Naive thymus-derived CD4-positive, alpha-beta T cell (primary cell): ENCODE results near the gene SLC1A4. TPM values are rescaled to one million over a fixed set of nuclear protein-coding genes. Genes with fewer than 3 reads are reported as not detected.

ENCODE experiments used
- ATAC-seq: fragments of 150-1000 bp; cut with Tn5 transposase; 2 replicates; pipeline ENCODE4 v1.10.0; 2021; ENCODE audit warnings: mild to moderate bottlenecking, moderate library complexity
- CTCF ChIA-PET: fragments of 350-600 bp; sonication (Branson Sonifier 250); formaldehyde crosslinking; loops from one replicate; lab custom pipeline; 2021; ENCODE audit warnings: antibody characterized with exemption; lab: Charles Lee
- POLR2A ChIA-PET: fragments of 350-600 bp; sonication (Branson Sonifier 250); formaldehyde crosslinking; loops from one replicate; lab custom pipeline; 2021; ENCODE audit warnings: antibody characterized with exemption, inconsistent platforms; lab: Charles Lee
- DNase-seq, 9 donors: peaks; one replicate each; pipeline versions ENCODE4 v3.0.0 to v3.0.0-alpha.2; 2020 to 2022; ENCODE audit warnings: mixed read lengths in 1 of 9
- H3K27ac ChIP-seq: one replicate; pipeline ENCODE4 v1.7.0; 2013; ENCODE audit warnings: mild to moderate bottlenecking, low read depth, low read length, moderate library complexity
- H3K27me3 ChIP-seq, 2 donors: one replicate each; pipeline ENCODE4 v1.7.0; 2013; ENCODE audit warnings: low read length in 2 of 2, mild to moderate bottlenecking in 2 of 2, moderate library complexity in 2 of 2; ENCODE audit not compliant: control insufficient read depth in 2 of 2, insufficient read depth in 2 of 2
- H3K36me3 ChIP-seq, 3 experiments: 1 replicate in 2 of 3; 2 replicates in 1 of 3; pipeline ENCODE4 v1.7.0; 2013; ENCODE audit warnings: low read length in 3 of 3, mild to moderate bottlenecking in 3 of 3, moderate library complexity in 1 of 3; ENCODE audit not compliant: insufficient read depth in 3 of 3, control insufficient read depth in 2 of 3
- H3K4me1 ChIP-seq, 2 donors: one replicate each; pipeline ENCODE4 v1.7.0; 2013; ENCODE audit warnings: low read length in 2 of 2, mild to moderate bottlenecking in 2 of 2, moderate library complexity in 1 of 2; ENCODE audit not compliant: control insufficient read depth in 2 of 2, insufficient read depth in 2 of 2
- H3K4me3 ChIP-seq: 2 replicates; pipeline ENCODE4 v1.7.0; 2013; ENCODE audit warnings: mild to moderate bottlenecking, low read length
- H3K9me3 ChIP-seq, 3 experiments: 1 replicate in 2 of 3; 2 replicates in 1 of 3; pipeline ENCODE4 v1.7.0; 2013; ENCODE audit warnings: low read length in 3 of 3; ENCODE audit not compliant: control insufficient read depth in 2 of 3
- H3K27ac Mint-ChIP-seq, 9 donors: one replicate each; pipeline ENCODE4 v1.8.0; 2020 to 2022; ENCODE audit warnings: mixed read lengths in 9 of 9, mild to moderate bottlenecking in 8 of 9, moderate library complexity in 5 of 9, inconsistent platforms in 2 of 9
- H3K27me3 Mint-ChIP-seq, 5 donors: one replicate each; pipeline ENCODE4 v1.8.0; 2021 to 2022; ENCODE audit warnings: mixed read lengths in 5 of 5, mild to moderate bottlenecking in 1 of 5
- H3K36me3 Mint-ChIP-seq, 5 donors: one replicate each; pipeline ENCODE4 v1.8.0; 2020 to 2022; ENCODE audit warnings: mixed read lengths in 5 of 5, mild to moderate bottlenecking in 3 of 5, inconsistent platforms in 1 of 5
- H3K4me1 Mint-ChIP-seq, 7 donors: one replicate each; pipeline ENCODE4 v1.8.0; 2020 to 2022; ENCODE audit warnings: mixed read lengths in 7 of 7, mild to moderate bottlenecking in 3 of 7, inconsistent platforms in 1 of 7
- H3K4me3 Mint-ChIP-seq, 10 donors: one replicate each; pipeline ENCODE4 v1.8.0; 2020 to 2022; ENCODE audit warnings: mild to moderate bottlenecking in 10 of 10, mixed read lengths in 10 of 10, moderate library complexity in 6 of 10, inconsistent platforms in 2 of 10
- H3K9me3 Mint-ChIP-seq, 11 donors: one replicate each; pipeline ENCODE4 v1.8.0; 2020 to 2022; ENCODE audit warnings: mixed read lengths in 11 of 11, mild to moderate bottlenecking in 4 of 11, inconsistent platforms in 1 of 11, moderate library complexity in 1 of 11
- intact Hi-C, 2 donors: fragments of 100-400 bp; cut with micrococcal nuclease; formaldehyde crosslinking; loops; one replicate each; pipeline ENCODE4 v1.15.1; 2023
- polyA plus RNA-seq, 2 donors: library from polyadenylated mRNA; unstranded; fragments of 300-500 nt; fragmentation: Illumina TruSeq; gene quantifications; one replicate each; pipeline ENCODE4 v1.2.3, GENCODE V29; 2021
- total RNA-seq, 6 experiments: library from RNA in 5 of 6; stranded (reverse) in 5 of 6; gene quantifications; 1 replicate in 5 of 6; 2 replicates in 1 of 6; pipeline ENCODE4 v1.2.3 and lab custom pipeline; 2021 to 2026

The SLC1A4 gene
- total and polyA plus RNA-seq, 7 experiments from 2014 or later, result 0.33 to 34.5 (median 1.8) TPM; not detected in 1

DNA sequence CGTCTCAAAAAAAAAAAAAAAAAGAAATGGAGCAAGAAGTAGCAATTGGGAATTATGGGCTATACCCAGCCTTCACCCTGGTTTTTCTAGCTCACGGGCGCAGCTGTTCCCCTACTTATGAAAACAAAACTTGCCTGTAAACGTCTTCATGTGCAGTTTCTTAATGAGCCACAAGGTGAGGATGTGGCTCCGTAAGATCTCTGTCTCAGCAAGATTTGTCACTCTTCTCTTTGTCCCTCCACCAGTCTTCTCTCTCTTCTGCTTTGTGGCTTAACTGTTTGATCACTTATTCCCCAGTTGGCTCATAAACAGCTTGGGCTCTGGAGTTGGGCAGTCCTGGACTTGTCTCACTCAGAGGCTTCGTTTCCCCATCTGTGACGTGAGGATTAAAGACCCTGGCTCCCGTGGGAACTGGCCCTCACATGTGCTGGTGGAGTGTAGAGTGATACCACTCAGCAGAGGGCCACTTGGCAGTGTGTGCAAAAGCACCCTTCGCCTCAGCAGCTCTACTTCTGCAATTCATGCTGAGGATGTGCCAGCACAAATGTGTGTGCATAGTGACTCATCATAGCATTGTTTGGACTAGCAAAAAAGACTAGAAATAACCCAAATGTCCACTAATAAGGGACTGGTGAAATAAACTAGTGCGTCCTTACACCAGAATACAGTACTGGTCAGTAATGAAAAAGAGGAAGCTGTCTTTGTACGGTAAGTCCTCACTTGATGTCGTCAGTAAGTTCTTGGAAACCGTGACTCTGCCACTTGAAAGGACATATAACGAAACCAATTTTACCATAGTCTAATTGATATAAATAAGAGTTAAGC, 75.7 kb downstream of the SLC1A4 start:
- CTCF ChIA-PET, result interaction anchor here (0.6 to 2.6 kb wide), 17 partner anchors 8 to 506 kb away, joined by 3 to 12 read pairs (median 4); partner anchors contain the start of gene RAB1A
- Histone ChIP-seq H3K4me3 (no peak overlapping the region), H3K36me3 (peaks cover 0 to 8% (median 0%) of the 10 kb centered on the region in 3 experiments), H3K27ac (no peak overlapping the region), H3K9me3 (no peaks in the 10 kb centered on the region), H3K27me3 (no peaks in the 10 kb centered on the region), H3K4me1 (peaks cover 0 to 25% of the 10 kb centered on the region in 2 donors)
- DNase-seq (peak in 7 of 9 donors; percentile 43 to 72 (median 56)), ATAC-seq (peak; percentile 83)
- Mint-ChIP-seq H3K27me3 (no peaks in the 10 kb centered on the region), H3K27ac (peak overlapping the region in 6 of 9 donors; percentile 5 to 77 (median 40)), H3K9me3 (peaks cover 0 to 1% (median 0%) of the 10 kb centered on the region in 11 donors), H3K4me1 (peaks cover 21 to 65% (median 52%) of the 10 kb centered on the region in 7 donors), H3K4me3 (peak overlapping the region in 3 of 10 donors; percentile 3 to 41 (median 6)), H3K36me3 (no peaks in the 10 kb centered on the region)
- POLR2A ChIA-PET, result interaction anchor here (0.6 to 1.7 kb wide), 4 partner anchors 9 to 351 kb away, joined by 3 to 8 read pairs (median 4); partner anchors contain the start of gene CEP68
- intact Hi-C loops, result loop anchor here (1.0 to 2.0 kb wide), 9 partner anchors 9 to 508 kb away; partner anchors contain the start of genes RAB1A (in 2 of the 2), ACTR2 (in 1 of the 2) and CEP68 (in 1 of the 2)

DNA sequence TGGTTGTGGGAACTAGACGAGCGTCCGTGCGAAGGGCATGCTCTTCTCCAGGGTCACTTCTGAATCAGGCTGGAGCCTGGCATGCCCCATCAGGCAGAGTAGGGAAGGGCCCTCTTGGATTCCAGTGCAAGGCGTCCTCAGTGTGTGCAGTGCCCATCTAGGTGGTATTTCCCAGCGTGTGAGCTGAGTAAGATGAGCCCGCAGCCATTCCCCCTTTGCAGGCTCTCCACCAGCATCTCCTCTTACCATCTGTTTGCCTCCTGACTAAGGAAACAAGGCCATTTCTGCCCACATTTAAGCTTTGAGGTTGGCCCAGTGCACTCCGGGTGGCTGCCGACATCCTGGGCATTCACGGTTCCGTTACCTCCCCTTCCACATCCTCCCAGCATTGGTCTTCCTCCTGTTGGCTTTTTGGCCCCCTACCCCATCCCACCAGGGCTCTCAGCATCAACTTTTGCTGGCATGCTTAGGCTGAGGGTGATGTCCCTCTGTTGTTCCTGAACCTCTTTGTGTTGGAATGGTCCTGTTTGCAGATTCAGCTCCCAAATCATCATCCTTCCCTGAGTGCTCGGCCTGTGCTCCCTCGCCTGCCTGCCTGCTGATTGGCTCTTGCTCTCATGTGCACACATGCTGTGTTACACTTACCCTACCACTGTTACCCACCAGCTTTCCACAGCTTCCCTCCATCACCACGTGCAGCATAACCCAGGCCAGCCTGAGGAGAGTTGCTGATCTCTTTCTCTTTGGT, 78.8 kb downstream of the SLC1A4 start:
- H3K4me3 ChIP-seq, result no peak overlapping the region
- Mint-ChIP-seq H3K27me3 (no peaks in the 10 kb centered on the region), H3K9me3 (no peaks in the 10 kb centered on the region), H3K36me3 (peaks cover 0 to 12% (median 0%) of the 10 kb centered on the region in 5 donors), H3K4me1 (peaks cover 21 to 49% (median 38%) of the 10 kb centered on the region in 7 donors), H3K4me3 (peak overlapping the region in 8 of 10 donors; percentile 1 to 72 (median 56)), H3K27ac (peak overlapping the region; percentile 44 to 95 (median 85))
- H3K36me3 ChIP-seq, result peaks cover 0 to 38% (median 6%) of the 10 kb centered on the region in 3 experiments
- POLR2A ChIA-PET, result interaction anchor here (1.1 to 2.3 kb wide), 3 partner anchors 10 to 62 kb away, joined by 3 to 16 read pairs (median 5); partner anchors contain the start of gene RAB1A
- no peak overlapping the region for H3K27ac ChIP-seq
- no peak for ATAC-seq
- DNase-seq, result peak in 2 of 9 donors; percentile 11 to 20
- H3K27me3 ChIP-seq, result no peaks in the 10 kb centered on the region
- H3K9me3 ChIP-seq, result no peaks in the 10 kb centered on the region
- CTCF ChIA-PET, result interaction anchor here (0.7 to 0.8 kb wide), 2 partner anchors 28 to 150 kb away, joined by 3 read pairs; no protein-coding TSS in a partner anchor
- intact Hi-C loops, result loop anchor here in 1 of 2 donors (1.0 kb wide), 1 partner anchor 11 kb away; no protein-coding TSS in a partner anchor
- peaks cover 0 to 25% of the 10 kb centered on the region in 2 donors for H3K4me1 ChIP-seq

DNA sequence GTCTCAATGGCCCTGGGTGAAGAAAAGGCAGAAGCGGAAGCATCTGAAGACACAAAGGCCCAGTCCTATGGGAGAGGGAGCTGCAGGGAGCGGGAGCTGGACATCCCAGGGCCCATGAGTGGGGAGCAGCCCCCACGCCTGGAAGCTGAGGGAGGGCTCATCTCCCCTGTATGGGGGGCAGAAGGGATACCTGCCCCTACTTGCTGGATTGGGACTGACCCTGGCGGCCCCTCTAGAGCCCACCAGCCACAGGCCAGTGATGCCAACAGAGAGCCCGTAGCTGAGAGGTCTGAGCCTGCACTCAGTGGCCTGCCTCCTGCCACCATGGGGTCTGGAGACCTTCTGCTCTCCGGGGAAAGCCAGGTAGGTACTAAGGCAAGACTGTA, 80.2 kb downstream of the SLC1A4 start:
- Histone ChIP-seq H3K36me3 (peaks cover 0 to 52% (median 9%) of the 10 kb centered on the region in 3 experiments), H3K27ac (no peak overlapping the region), H3K27me3 (no peaks in the 10 kb centered on the region), H3K4me3 (no peak overlapping the region), H3K4me1 (peaks cover 0 to 25% of the 10 kb centered on the region in 2 donors), H3K9me3 (no peaks in the 10 kb centered on the region)
- Mint-ChIP-seq H3K4me3 (no peak overlapping the region), H3K36me3 (peaks cover 0 to 20% (median 0%) of the 10 kb centered on the region in 5 donors), H3K4me1 (peaks cover 19 to 35% (median 26%) of the 10 kb centered on the region in 7 donors), H3K27ac (peak overlapping the region in 5 of 9 donors; percentile 51 to 91 (median 59)), H3K27me3 (no peaks in the 10 kb centered on the region), H3K9me3 (no peaks in the 10 kb centered on the region)
- CTCF ChIA-PET, result no interaction called here
- POLR2A ChIA-PET, result no interaction called here
- ATAC-seq (no peak), DNase-seq (no peak)
- intact Hi-C loops, result no loop called here

DNA sequence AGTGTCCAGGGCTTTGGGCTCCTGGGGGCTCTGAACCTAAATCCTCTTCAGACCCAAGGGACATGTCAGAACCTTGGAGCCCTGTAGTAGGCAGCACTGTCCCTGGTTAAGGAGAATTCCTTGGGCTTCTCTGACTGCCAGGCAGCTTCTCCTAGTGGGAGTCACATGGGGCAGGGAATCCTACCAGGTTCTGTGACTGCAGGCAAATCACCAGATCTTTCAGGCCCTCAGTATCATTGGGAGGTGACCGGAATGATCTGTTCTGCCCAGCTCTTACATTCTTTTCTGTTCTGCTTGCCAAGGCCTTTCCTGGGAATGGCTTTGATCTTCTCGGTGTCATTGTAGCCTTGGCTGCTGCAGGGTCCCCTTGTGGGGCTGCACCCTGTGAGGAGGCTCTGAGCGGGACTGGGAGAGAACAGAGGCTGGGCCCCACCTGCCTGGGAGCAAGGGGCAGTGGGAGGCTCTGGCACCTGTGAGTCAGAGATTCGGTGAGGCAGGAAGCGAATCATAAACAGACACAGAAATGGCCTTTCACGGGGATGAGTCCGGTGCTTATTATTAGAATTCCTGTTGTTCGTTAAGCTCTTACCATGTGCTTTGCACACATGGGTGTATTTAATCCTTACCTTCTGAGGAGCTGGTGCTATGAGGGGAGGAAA, 81.1 kb downstream of the SLC1A4 start:
- H3K36me3 Mint-ChIP-seq, result peaks cover 0 to 20% (median 0%) of the 10 kb centered on the region in 5 donors
- ChIA-PET CTCF (interaction anchor here (0.9 to 1.0 kb wide), 2 partner anchors 32 to 153 kb away, joined by 3 read pairs; no protein-coding TSS in a partner anchor), POLR2A (no interaction called here)
- ATAC-seq (no peak), DNase-seq (no peak)
- Histone ChIP-seq H3K4me1 (peaks cover 0 to 20% of the 10 kb centered on the region in 2 donors), H3K36me3 (peaks cover 0 to 59% (median 9%) of the 10 kb centered on the region in 3 experiments), H3K4me3 (no peak overlapping the region), H3K27me3 (no peaks in the 10 kb centered on the region), H3K9me3 (no peaks in the 10 kb centered on the region), H3K27ac (no peak overlapping the region)
- intact Hi-C loops, result no loop called here
- H3K27ac Mint-ChIP-seq, result peak overlapping the region in 6 of 9 donors; percentile 38 to 81 (median 61)
- no peak overlapping the region for H3K4me3 Mint-ChIP-seq
- peaks cover 13 to 26% (median 20%) of the 10 kb centered on the region in 7 donors for H3K4me1 Mint-ChIP-seq
- no peaks in the 10 kb centered on the region for H3K9me3 Mint-ChIP-seq
- H3K27me3 Mint-ChIP-seq, result no peaks in the 10 kb centered on the region

DNA sequence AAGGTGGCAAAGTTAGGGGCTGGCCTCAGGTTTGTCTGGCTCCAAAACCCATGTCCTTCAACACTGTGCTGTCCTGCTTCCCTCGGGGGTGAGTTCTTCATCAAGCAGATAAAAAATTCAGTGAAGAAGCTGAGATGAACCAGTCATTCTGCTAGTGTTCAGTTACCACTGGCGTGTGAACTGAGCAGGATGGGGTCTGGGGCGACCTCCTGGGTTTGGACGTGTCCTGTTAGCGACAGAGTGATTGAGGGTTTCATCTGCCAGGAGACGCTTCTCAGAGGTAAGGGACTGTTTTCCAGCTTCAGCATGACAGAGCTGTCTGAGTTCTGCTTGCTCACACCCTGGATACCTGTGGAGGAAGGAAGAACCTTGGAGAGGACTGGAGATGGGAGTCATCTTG, 81.7 kb downstream of the SLC1A4 start:
- Histone ChIP-seq H3K27ac (no peak overlapping the region), H3K36me3 (peaks cover 0 to 65% (median 9%) of the 10 kb centered on the region in 3 experiments), H3K9me3 (no peaks in the 10 kb centered on the region), H3K27me3 (no peaks in the 10 kb centered on the region), H3K4me1 (peaks cover 0 to 18% of the 10 kb centered on the region in 2 donors), H3K4me3 (no peak overlapping the region)
- H3K36me3 Mint-ChIP-seq, result peaks cover 0 to 20% (median 0%) of the 10 kb centered on the region in 5 donors
- no peaks in the 10 kb centered on the region for H3K9me3 Mint-ChIP-seq
- POLR2A ChIA-PET, result no interaction called here
- intact Hi-C loops, result no loop called here
- ATAC-seq, result no peak
- H3K27me3 Mint-ChIP-seq, result no peaks in the 10 kb centered on the region
- CTCF ChIA-PET, result interaction anchor here (0.9 to 1.0 kb wide), 2 partner anchors 32 to 153 kb away, joined by 3 read pairs; no protein-coding TSS in a partner anchor
- DNase-seq, result no peak
- peaks cover 13 to 24% (median 20%) of the 10 kb centered on the region in 7 donors for H3K4me1 Mint-ChIP-seq
- H3K27ac Mint-ChIP-seq, result peak overlapping the region in 5 of 9 donors; percentile 28 to 77 (median 41)
- H3K4me3 Mint-ChIP-seq, result no peak overlapping the region
